ENCODE data around the gene CHIC2.

CHIC2 gene

GRCh38 chr4:54011201-54011600 is 53.2 kb downstream of the CHIC2 start:
- H3K4me1 ChIP-seq (ENCODE audit: insufficient read depth, low read length, severe bottlenecking) = peaks cover 25% of the 10 kb centered on the region
- H3K4me3 ChIP-seq (ENCODE audit: low read depth, low read length, poor library complexity, severe bottlenecking) = no peak overlapping the region
- TF ChIP-seq, protein P1, sequence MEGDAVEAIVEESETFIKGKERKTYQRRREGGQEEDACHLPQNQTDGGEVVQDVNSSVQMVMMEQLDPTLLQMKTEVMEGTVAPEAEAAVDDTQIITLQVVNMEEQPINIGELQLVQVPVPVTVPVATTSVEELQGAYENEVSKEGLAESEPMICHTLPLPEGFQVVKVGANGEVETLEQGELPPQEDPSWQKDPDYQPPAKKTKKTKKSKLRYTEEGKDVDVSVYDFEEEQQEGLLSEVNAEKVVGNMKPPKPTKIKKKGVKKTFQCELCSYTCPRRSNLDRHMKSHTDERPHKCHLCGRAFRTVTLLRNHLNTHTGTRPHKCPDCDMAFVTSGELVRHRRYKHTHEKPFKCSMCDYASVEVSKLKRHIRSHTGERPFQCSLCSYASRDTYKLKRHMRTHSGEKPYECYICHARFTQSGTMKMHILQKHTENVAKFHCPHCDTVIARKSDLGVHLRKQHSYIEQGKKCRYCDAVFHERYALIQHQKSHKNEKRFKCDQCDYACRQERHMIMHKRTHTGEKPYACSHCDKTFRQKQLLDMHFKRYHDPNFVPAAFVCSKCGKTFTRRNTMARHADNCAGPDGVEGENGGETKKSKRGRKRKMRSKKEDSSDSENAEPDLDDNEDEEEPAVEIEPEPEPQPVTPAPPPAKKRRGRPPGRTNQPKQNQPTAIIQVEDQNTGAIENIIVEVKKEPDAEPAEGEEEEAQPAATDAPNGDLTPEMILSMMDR (IDR thresholded peaks at IDR 0.05; ENCODE audit: low read length) = no peak
- no peak for TF ChIP-seq EZH2 (IDR thresholded peaks at IDR 0.05; ENCODE audit: borderline replicate concordance, low read length)
- no peaks in the 10 kb centered on the region for H3F3A ChIP-seq (ENCODE audit: insufficient read depth, low read length)
- no peak overlapping the region for H3K9ac ChIP-seq (ENCODE audit: low read length)
- peaks cover 16% of the 10 kb centered on the region for H3K36me3 ChIP-seq (ENCODE audit: insufficient read depth, low read length)
- no peaks in the 10 kb centered on the region for H3K9me2 ChIP-seq (ENCODE audit: low read depth, low read length)
- H3K79me2 ChIP-seq (ENCODE audit: insufficient read depth, low read length) = no peaks in the 10 kb centered on the region
- no peaks in the 10 kb centered on the region for H3K9me3 ChIP-seq (ENCODE audit: low read length)
- no peak overlapping the region for H3K4me2 ChIP-seq (ENCODE audit: low read length)
- H3K27ac ChIP-seq (ENCODE audit: low read depth, low read length, poor library complexity, severe bottlenecking) = no peak overlapping the region
- H4K20me1 ChIP-seq (ENCODE audit: insufficient read depth, low read length) = no peaks in the 10 kb centered on the region
- H2AFZ ChIP-seq (ENCODE audit: low read length) = no peak overlapping the region
- H3K27me3 ChIP-seq (ENCODE audit: insufficient read depth, low read length) = no peaks in the 10 kb centered on the region

DNA sequence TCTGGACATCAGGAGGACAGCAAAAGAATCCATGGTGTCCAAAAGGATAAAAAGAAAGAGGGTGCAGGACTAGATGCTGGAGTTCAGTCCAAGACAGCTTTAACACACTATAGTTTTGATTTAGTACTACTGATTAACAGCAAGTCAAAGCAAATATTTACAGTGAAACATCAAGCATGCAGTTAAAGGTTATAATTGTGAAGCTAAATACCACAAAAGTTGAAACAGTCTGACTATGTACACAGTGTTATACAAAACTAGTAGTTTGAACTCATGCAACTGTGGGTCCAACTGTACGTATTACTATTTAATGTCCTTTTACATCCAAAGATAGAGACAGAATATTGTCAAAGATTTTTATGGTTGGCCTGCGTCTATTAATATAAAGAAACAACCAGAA is 57.6 kb downstream of the CHIC2 start:
- H3K9me3 ChIP-seq (ENCODE audit: low read length) = no peaks in the 10 kb centered on the region

GRCh38 chr4:54005475-54005874 is 58.9 kb downstream of the CHIC2 start:
- H3K79me2 ChIP-seq (ENCODE audit: insufficient read depth, low read length) = no peaks in the 10 kb centered on the region
- no peak overlapping the region for H3K27ac ChIP-seq (ENCODE audit: low read depth, low read length, poor library complexity, severe bottlenecking)

More for the DNA sequence above, 57.6 kb downstream of the CHIC2 start:
- Histone ChIP-seq H3K27me3 (ENCODE audit: insufficient read depth, low read length) (no peaks in the 10 kb centered on the region), H3K9me2 (ENCODE audit: low read depth, low read length) (no peaks in the 10 kb centered on the region), H3K4me1 (ENCODE audit: insufficient read depth, low read length, severe bottlenecking) (no peaks in the 10 kb centered on the region), H3K27ac (ENCODE audit: low read depth, low read length, poor library complexity, severe bottlenecking) (no peak overlapping the region), H3K79me2 (ENCODE audit: insufficient read depth, low read length) (no peaks in the 10 kb centered on the region), H3F3A (ENCODE audit: insufficient read depth, low read length) (no peaks in the 10 kb centered on the region), H3K36me3 (ENCODE audit: insufficient read depth, low read length) (peaks cover 24% of the 10 kb centered on the region), H3K4me3 (ENCODE audit: low read depth, low read length, poor library complexity, severe bottlenecking) (no peak overlapping the region), H3K4me2 (ENCODE audit: low read length) (no peak overlapping the region), H4K20me1 (ENCODE audit: insufficient read depth, low read length) (no peaks in the 10 kb centered on the region), H2AFZ (ENCODE audit: low read length) (no peak overlapping the region), H3K9ac (ENCODE audit: low read length) (no peak overlapping the region)
- TF ChIP-seq, protein P1 (IDR thresholded peaks at IDR 0.05; ENCODE audit: low read length) = no peak
- TF ChIP-seq EZH2 (IDR thresholded peaks at IDR 0.05; ENCODE audit: borderline replicate concordance, low read length) = no peak

More at GRCh38 chr4:54005475-54005874, 58.9 kb downstream of the CHIC2 start:
- H3K36me3 ChIP-seq (ENCODE audit: insufficient read depth, low read length) = peaks cover 20% of the 10 kb centered on the region
- H2AFZ ChIP-seq (ENCODE audit: low read length) = no peak overlapping the region
- no peak overlapping the region for H3K4me3 ChIP-seq (ENCODE audit: low read depth, low read length, poor library complexity, severe bottlenecking)
- TF ChIP-seq, protein P1 (IDR thresholded peaks at IDR 0.05; ENCODE audit: low read length) = no peak
- TF ChIP-seq EZH2 (IDR thresholded peaks at IDR 0.05; ENCODE audit: borderline replicate concordance, low read length) = no peak
- no peaks in the 10 kb centered on the region for H3K4me1 ChIP-seq (ENCODE audit: insufficient read depth, low read length, severe bottlenecking)
- no peaks in the 10 kb centered on the region for H4K20me1 ChIP-seq (ENCODE audit: insufficient read depth, low read length)
- no peaks in the 10 kb centered on the region for H3F3A ChIP-seq (ENCODE audit: insufficient read depth, low read length)
- H3K9ac ChIP-seq (ENCODE audit: low read length) = no peak overlapping the region
- no peaks in the 10 kb centered on the region for H3K9me3 ChIP-seq (ENCODE audit: low read length)
- H3K27me3 ChIP-seq (ENCODE audit: insufficient read depth, low read length) = no peaks in the 10 kb centered on the region
- H3K9me2 ChIP-seq (ENCODE audit: low read depth, low read length) = no peaks in the 10 kb centered on the region
- H3K4me2 ChIP-seq (ENCODE audit: low read length) = no peak overlapping the region
